GF-D8 (cell line): ENCODE measurements around the gene MPRIP.

Experiments
- DNase-seq: peaks from one replicate; lab custom pipeline; 2025; lab: John Stamatoyannopoulos, UW

Gene MPRIP

DNA sequence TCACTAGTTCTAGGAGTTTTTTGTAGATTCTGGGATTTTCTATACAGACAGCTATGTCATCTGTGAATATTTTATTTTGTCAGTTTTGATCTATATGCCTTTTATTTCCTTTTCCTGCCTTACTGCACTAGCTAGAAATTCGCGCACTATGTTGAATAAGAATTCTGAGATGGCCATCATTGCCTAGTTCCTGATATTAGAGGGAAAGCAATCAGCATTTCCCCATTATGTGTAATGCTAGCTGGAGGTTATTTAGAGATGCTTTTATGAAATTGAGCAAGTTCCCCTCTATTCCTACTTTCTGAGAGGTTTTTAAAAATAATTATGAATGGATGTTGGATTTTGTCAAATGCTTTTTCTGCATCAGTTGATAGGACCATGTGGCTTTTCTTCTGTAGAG is 23.8 kb downstream of the MPRIP start:
- no peak for DNase-seq

- no peak for DNase-seq
These were observed 25.0 kb downstream of the MPRIP start for GRCh38 chr17:17067257-17067656.

- no peak for DNase-seq
These were observed 27.6 kb downstream of the MPRIP start for GRCh38 chr17:17069849-17070248.

DNA sequence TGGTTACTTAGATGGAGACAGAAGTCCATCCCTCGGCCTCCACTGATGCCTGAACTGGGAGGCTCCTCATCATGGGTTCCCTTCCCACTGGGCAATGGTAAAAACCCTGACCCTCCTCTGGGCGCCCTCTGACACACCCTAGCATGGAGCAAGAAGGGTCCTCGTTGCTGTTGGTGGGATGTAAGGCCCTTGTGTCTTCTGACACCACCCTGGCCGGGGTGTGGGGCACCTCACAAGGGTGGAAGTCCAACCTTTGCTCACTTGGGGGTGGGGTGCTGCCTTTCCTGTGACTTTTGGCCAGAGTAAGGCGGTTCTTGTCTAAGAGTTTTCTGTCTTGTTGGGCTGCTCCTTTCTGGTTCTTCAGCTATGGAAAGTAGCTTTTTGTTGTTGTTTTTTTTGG is 28.7 kb downstream of the MPRIP start:
- DNase-seq: no peak

DNA sequence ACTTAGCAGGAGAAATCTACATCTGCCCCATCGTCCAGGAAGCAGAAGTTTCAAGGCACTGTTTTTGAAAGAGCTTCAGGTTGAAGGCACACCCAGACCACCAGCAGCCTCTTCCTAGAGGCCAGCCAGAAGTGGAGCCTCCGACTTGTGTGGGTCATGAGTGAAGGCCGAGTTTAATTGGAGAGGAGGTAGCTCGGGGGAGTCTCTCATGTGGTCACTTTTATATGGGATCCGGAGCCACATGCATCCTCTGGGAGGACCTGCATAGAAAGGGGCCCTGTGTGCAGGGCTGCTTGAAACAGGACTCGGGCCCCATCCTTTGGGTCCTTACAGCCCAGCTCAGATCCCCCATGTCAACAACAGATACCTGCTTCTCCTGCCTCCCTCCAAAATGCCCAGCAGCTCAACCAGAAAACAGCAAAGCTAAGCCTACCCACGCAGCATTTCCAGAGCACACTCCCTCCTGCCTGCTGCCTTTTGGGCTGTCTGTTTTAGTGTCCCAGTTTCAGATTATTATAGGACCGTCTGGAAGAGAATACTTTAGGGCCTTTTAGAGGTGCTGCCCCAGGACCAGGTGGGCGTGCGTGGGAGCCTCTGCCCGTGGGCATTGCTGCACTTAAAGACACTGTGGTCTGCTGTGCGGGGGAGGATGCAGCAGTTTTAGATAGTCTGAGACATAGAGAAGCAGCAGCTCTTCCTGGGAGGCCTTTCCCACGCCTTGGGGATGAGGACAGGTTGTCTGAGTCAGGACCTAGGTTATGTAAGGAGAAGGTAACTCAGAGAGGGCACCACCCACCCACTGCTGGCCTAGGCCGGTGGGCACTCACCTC is 29.5 kb downstream of the MPRIP start:
- no peak for DNase-seq

DNA sequence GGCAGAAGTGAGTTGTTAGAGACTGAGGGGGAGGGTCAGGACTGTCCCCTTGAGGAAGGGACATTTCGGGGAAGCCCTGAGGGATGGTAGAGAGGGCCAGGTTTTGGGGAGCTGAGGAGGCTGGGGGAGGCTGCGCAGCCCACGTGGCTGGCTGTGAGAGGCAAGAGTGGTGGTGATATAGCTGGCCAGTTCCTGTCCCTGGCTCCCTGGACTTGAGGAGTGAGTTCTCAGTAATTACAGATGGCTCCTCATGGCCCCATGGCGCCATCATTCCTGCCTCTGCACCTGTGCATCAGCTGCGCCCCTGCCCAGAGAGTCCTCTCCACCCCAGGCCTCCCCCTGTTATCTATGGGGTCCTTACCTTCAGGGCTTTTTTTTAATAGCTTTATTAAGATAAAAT is 30.3 kb downstream of the MPRIP start:
- no peak for DNase-seq

GRCh38 chr17:17073030-17073564 is 30.8 kb downstream of the MPRIP start:
- DNase-seq: no peak

DNA sequence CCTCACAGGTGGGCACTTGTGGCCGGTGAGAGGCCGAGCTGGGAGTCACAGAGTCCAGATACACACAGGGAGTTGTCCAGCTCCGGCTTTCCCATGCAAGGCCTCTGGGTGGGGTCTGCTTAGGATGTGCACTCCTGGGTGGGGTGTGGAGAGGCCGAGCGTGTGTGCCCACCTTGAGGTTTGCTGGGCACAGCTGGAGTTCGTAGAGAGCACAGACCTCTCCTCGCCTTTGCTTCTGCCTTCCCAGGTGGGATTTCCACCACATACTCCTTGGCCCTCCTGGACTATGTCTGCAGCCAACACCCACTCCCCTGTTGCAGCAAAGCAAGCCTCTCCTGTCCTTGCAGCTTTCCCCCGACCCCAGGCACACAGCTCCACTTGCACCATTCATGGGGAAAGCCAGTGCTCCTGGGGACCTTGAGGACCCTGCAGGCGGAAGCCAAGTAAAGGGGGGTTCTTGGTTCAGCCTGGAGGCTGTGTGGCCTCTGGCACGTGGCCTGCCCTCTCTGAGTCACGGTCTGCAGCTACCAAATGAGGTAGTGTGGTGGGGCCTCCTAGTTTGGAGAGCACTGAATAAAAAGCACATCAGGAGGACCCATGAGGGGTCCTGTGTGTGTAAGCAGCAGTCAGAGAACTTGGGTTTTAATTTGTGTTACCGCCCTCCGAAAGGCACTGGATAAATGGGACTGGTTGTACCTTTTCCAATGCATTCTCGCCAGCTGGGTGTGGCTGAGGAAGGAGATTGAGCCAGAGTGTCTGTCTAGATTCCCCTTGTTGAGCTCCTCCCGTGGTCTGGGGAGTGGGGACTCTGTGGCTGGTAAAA is 31.5 kb downstream of the MPRIP start:
- no peak for DNase-seq

GRCh38 chr17:17075125-17075781 is 33.0 kb downstream of the MPRIP start:
- DNase-seq: no peak

DNA sequence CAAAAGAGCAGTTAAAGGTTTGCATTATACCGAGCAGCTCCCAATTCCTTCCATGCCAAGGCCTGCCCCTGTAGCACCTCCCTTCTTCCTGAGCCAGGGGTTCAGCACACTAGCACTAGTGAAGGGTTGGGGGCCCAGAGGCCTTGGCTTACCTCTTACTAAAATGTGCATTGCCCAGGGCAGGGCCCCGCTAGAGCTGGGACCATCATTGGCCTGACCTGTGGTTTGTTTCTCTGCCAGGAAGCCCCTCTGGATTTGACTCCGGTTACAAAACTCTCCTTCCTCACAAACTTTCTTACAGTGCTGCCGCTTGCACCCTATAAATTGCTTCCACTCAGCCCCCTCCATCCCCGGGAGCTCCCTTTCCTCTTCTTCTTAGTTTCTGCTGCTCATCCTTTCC is 33.8 kb downstream of the MPRIP start:
- DNase-seq: no peak

GRCh38 chr17:17077101-17077500 is 34.8 kb downstream of the MPRIP start:
- DNase-seq: no peak

DNA sequence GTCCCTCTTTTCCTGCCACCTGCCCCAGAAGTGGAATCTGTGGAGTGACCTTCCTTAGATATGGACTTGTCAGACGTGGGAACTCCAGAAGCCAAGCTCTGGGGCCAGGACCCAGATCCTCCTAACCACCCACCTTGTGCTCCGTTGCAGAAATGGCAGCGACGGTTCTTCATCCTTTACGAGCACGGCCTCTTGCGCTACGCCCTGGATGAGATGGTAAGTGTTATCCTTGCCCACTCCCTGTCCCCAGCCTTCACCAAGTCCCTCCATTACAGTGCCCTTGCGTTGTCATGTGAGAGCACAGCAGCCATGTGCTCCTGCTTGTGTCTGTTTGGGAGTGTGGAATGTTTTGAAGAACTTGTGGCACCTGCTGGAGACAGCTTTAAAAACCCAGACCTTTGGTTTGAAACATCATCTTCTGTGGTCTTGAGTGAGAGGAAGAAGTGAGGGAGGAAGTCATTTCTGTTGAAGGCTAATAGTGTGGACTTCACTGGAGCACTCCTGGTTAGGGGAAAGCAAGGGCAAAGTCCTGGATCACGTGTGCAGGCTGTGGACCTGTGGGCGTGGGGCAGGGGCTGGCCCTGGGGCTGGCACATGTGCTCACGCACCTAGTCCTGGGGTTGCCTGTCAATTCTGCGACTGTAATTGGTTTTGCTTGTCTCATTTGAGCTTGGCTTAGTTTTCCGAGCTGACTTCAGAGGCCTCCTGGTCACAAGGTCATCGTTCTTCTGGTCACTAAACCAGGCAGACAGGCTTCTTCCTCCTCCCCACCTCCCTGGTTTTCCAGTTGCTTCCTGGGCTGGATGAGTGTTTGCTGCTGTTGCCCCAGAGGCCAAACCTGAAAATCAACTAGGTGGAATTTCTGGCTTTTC is 35.8 kb downstream of the MPRIP start:
- no peak for DNase-seq

DNA sequence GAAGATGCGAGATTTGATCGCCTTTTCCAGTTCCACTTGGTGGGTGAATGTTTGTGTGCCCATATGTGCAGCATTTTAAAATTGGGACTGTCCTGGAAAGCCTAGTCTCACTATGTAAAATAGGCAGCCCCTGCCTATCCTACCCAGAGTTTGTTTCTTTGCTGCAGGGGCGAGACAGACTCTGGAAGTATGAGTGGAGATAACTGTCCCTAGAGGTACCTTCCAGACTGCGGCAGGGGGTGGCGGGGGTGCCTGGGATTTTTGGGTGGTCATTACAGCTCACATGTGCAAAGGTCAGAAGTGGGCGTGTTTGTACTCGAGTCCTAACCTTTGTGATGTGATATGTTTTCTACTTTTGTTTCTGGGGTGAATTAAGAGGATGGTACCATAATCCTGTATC is 36.6 kb downstream of the MPRIP start:
- DNase-seq: no peak

DNA sequence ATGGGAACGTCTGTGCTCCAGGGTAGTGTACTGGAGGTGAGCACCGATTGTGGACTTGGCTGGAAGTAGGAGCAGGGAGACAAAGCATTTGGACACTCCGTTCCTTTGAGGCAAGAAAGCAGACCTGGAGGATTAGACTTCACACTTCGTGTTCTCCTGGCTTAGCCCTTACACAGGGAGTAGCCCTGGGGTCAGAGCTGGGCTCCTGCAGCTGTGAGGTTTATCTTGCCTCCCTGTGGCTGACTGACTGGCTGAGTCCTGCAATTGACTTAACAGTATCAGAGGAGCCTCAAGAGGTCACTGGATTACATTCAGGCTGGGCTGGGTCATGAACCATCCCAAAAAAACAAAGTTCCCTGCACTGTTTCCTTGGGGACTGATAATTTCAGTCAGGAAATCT is 37.1 kb downstream of the MPRIP start:
- no peak for DNase-seq

- DNase-seq: no peak
These were observed 37.5 kb downstream of the MPRIP start for GRCh38 chr17:17079761-17080160.

- no peak for DNase-seq
These were observed 37.9 kb downstream of the MPRIP start for GRCh38 chr17:17080181-17080631.

DNA sequence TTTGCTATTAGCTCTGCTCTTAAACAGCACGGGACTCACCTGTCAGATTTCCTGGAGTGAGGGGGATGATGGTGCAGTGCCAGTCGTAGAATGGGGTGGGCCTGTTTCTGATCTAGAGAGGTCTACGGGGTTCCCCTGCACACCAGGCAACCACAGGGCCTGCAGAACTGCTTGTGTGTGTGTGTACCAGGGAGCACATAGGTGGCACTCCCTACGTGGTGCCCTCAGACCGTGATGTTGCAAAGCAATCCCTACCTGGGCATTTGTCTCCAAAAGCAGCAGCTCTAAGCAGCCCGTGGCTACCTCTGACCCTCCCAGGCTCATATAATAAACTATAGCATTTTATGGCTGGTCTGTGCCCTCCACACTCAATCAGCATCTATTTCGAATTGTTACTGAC is 38.5 kb downstream of the MPRIP start:
- DNase-seq: no peak

- DNase-seq: no peak
These were observed 39.2 kb downstream of the MPRIP start for GRCh38 chr17:17081304-17081940.

- no peak for DNase-seq
These were observed 40.6 kb downstream of the MPRIP start for GRCh38 chr17:17082878-17083277.

DNA sequence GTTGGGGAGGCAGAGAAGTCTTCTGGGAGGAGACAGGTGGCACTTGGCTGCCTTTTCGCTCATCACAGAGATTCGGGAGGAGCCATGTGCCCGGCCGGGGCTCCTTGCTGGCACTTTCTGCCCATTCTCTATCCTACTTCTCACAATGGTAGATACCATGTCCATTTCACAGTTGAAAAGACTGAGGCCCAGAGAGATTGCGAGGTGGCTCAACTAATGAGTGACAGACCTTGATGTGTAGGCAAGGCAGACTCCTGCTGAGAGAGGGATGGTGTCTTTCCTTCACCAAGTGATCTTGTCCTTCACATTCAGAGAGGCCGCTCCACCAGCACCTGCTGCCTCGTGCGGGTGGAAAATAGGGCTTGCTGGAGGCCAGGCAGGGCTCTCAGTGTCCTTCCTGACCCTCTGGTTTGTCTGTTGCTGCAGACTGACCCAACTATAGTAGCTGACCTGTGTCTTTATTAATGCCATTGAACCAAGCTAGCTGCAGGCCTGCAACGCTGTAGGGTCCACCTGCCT is 42.1 kb downstream of the MPRIP start:
- no peak for DNase-seq

DNA sequence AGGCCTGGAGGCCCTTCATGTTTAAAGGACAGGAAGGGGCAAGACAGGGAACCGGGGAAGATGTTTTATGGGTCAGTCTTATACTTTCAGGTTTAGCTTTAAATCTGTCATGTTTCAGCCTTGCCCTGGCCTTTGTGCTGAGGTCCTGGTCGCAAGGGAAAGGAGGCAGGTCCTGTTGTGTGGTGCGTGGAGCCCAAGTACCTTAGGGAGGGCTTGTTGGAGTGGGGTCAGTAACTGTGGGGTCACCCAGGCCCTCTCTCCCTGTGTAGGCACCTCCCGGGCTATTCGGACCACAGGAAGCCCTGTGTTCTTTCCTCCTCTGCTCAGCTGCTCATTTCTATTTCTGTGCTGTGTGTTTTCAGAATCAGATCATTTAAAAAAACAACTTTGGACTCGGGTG is 42.7 kb downstream of the MPRIP start:
- no peak for DNase-seq
